A549 (cell line): ENCODE data around the gene ARPC3. TPM values are rescaled to one million over a fixed set of nuclear protein-coding genes. Genes with fewer than 3 reads are reported as not detected.

Experiments used
- ATAC-seq, 2 experiments: fragments of 200-7000 bp in 1 of 2; fragments of >200 bp in 1 of 2; cut with Nextera tagmentation in 1 of 2; cut with Tn5 transposase in 1 of 2; 3 replicates each; pipeline versions ENCODE4 v1.8.0 to v1.9.1; 2018 to 2020; ENCODE audit warnings: mild to moderate bottlenecking in 1 of 2, moderate library complexity in 1 of 2
- CTCF ChIA-PET: fragments of 300-600 bp; sonication (Branson Sonifier 250); formaldehyde crosslinking; extraction: SDS; loops from one replicate; lab custom pipeline; 2021; ENCODE audit warnings: antibody characterized with exemption, inconsistent platforms; lab: Yijun Ruan, JAX
- POLR2A ChIA-PET: fragments of 350-600 bp; formaldehyde crosslinking; extraction: SDS; loops from one replicate; lab custom pipeline; 2021; ENCODE audit warnings: antibody characterized with exemption, inconsistent platforms; lab: Yijun Ruan, JAX
- DNase-seq, 2 experiments: peaks; one replicate each; pipeline versions ENCODE4 v3.0.0 to v3.0.0-alpha.2; 2011 to 2016; ENCODE audit warnings: low read depth in 1 of 2, low spot score in 1 of 2
- FAIRE-seq: peaks from 2 replicates; lab custom pipeline; 2011; peaks lifted over from hg19 to GRCh38; lab: Jason Lieb, UNC
- H3K27ac ChIP-seq, 2 experiments: fragments of >200 bp; sonication (Bioruptor Twin); formaldehyde crosslinking; 3 replicates each; pipeline ENCODE4 v1.5.1; 2016 to 2017
- H3K4me1 ChIP-seq: fragments of >200 bp; sonication (Bioruptor Twin); formaldehyde crosslinking; 3 replicates; pipeline ENCODE4 v1.6.1; 2016
- H3K4me2 ChIP-seq: fragments of >200 bp; sonication (Bioruptor Twin); formaldehyde crosslinking; 3 replicates; pipeline ENCODE4 v1.6.1; 2016
- H3K4me3 ChIP-seq: fragments of >200 bp; sonication (Bioruptor Twin); formaldehyde crosslinking; 3 replicates; pipeline ENCODE4 v1.5.1; 2016
- H3K9me3 ChIP-seq: fragments of >200 bp; sonication (Bioruptor Twin); formaldehyde crosslinking; 3 replicates; pipeline ENCODE4 v1.6.1; 2016
- BCL3 ChIP-seq: fragments of >200 bp; sonication (Bioruptor Twin); formaldehyde crosslinking; IDR thresholded peaks from 3 replicates; pipeline ENCODE4 v1.6.1; 2016
- BHLHE40 ChIP-seq: IDR thresholded peaks from 2 replicates; pipeline ENCODE4 v1.6.1; 2012; ENCODE audit warnings: low read depth, low read length, inconsistent platforms
- CHD2 ChIP-seq: fragments of 150-350 bp; IDR thresholded peaks from 2 replicates; pipeline ENCODE4 v1.6.1; 2014; ENCODE audit warnings: low read length; ENCODE audit not compliant: partially characterized antibody
- EP300 ChIP-seq, 2 experiments: fragments of >200 bp; sonication (Bioruptor Twin); formaldehyde crosslinking; IDR thresholded peaks; 2 replicates in 1 of 2; 3 replicates in 1 of 2; pipeline ENCODE4 v1.6.1; 2016 to 2017
- ESRRA ChIP-seq: fragments of 150-350 bp; IDR thresholded peaks from 2 replicates; pipeline ENCODE4 v1.6.1; 2014; ENCODE audit warnings: mild to moderate bottlenecking, low read length, borderline replicate concordance
- HEYL ChIP-seq: fragments of 250-450 bp; sonication (Bioruptor Pico); IDR thresholded peaks from 2 replicates; pipeline ENCODE4 v1.8.0; 2021; ENCODE audit warnings: mild to moderate bottlenecking, moderate library complexity
- HOXB5 ChIP-seq: fragments of 250-450 bp; sonication (Bioruptor Pico); IDR thresholded peaks from 2 replicates; pipeline ENCODE4 v1.5.0; 2020; ENCODE audit warnings: mild to moderate bottlenecking, moderate library complexity
- JUN ChIP-seq, 2 experiments: fragments of >200 bp; sonication (Bioruptor Twin); formaldehyde crosslinking; IDR thresholded peaks; 2 replicates in 1 of 2; 3 replicates in 1 of 2; pipeline ENCODE4 v1.6.1; 2016 to 2017
- JUNB ChIP-seq: fragments of >200 bp; sonication (Bioruptor Twin); formaldehyde crosslinking; IDR thresholded peaks from 2 replicates; pipeline ENCODE4 v1.6.1; 2016
- KDM5A ChIP-seq: fragments of 200-600 bp; sonication (generic); IDR thresholded peaks from 2 replicates; pipeline ENCODE4 v1.6.1; 2016; ENCODE audit warnings: antibody characterized with exemption, mild to moderate bottlenecking
- MAFK ChIP-seq: fragments of 450-650 bp; IDR thresholded peaks from 2 replicates; pipeline ENCODE4 v1.6.1; 2014; ENCODE audit not compliant: partially characterized antibody
- NPAS2 ChIP-seq: fragments of 250-450 bp; sonication (Bioruptor Pico); IDR thresholded peaks from 2 replicates; pipeline ENCODE4 v1.8.0; 2022; ENCODE audit warnings: mild to moderate bottlenecking, moderate library complexity, borderline replicate concordance
- NR3C1 ChIP-seq: fragments of >200 bp; sonication (Bioruptor Twin); formaldehyde crosslinking; IDR thresholded peaks from 3 replicates; pipeline ENCODE4 v1.6.1; 2017
- RARB ChIP-seq: fragments of 250-450 bp; sonication (Bioruptor Pico); IDR thresholded peaks from 2 replicates; pipeline ENCODE4 v1.8.0; 2021; ENCODE audit warnings: mild to moderate bottlenecking, moderate library complexity
- RNF2 ChIP-seq: fragments of 200-600 bp; sonication (generic); IDR thresholded peaks from 2 replicates; pipeline ENCODE4 v1.6.1; 2016; ENCODE audit warnings: low read depth, mild to moderate bottlenecking, antibody characterized with exemption, moderate library complexity, borderline replicate concordance
- SMC3 ChIP-seq: fragments of >200 bp; sonication (Bioruptor Twin); formaldehyde crosslinking; IDR thresholded peaks from 3 replicates; pipeline ENCODE4 v1.6.1; 2018; ENCODE audit warnings: inconsistent platforms
- TFCP2L1 ChIP-seq: fragments of 250-450 bp; sonication (Bioruptor Pico); IDR thresholded peaks from 2 replicates; pipeline ENCODE4 v1.5.0; 2021; ENCODE audit warnings: mild to moderate bottlenecking
- USF2 ChIP-seq: fragments of 450-650 bp; IDR thresholded peaks from 2 replicates; pipeline ENCODE4 v1.6.1; 2014; ENCODE audit warnings: antibody characterized with exemption
- ZNF302 ChIP-seq: fragments of 250-450 bp; sonication (Bioruptor Pico); IDR thresholded peaks from 2 replicates; pipeline ENCODE4 v1.9.0; 2021; ENCODE audit warnings: inconsistent platforms, mild to moderate bottlenecking, moderate library complexity
- WGBS: methylation state at CpG from one replicate; pipeline ENCODE4 v1.1.6; 2017; ENCODE audit errors: missing lambda C conversion rate; 5-methylcytosine and 5-hydroxymethylcytosine counted together
- polyA plus RNA-seq, 4 experiments: library from polyadenylated mRNA; depleted of rRNA in 3 of 4; stranded (reverse); fragments of >200 nt; fragmentation: RNase III in 1 of 4; extraction: RNeasy Plus Mini Kit Qiagen cat#74134 plus additional on column Dnase treatment in 1 of 4; gene quantifications; 2 replicates in 3 of 4; 3 replicates in 1 of 4; pipeline ENCODE4 v1.2.3, GENCODE V29; 2011 to 2017
- TF ChIP-seq, protein P1 (sequence below): fragments of 250-450 bp; sonication (Bioruptor Pico); IDR thresholded peaks from 2 replicates; pipeline ENCODE4 v1.5.0; 2021; ENCODE audit warnings: mild to moderate bottlenecking, moderate library complexity, borderline replicate concordance

ARPC3 gene
- polyA plus RNA-seq, 2 of the 4 experiments (the other 2 are of a cell fraction): 83.3 to 718 TPM

DNA sequence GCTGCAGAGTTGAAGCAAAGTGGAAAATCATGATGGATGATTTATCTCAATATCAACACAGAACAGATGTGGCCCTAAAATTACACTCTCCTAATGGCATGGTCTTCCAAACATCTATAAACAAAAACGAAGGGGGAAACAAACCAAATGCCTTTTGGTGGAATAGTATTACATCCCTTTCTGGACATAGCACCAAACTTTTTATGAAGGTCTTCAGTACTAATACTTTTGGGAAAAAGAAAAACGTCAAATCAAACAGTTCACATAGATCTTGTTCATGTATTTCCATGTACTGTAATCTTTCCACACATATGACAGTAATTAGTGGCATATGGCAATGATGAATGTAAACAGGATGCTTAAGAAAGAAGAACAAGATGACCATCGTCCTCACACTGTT is 23.7 kb downstream of the ARPC3 start:
- CTCF ChIA-PET: interaction anchor here (0.6 to 2.6 kb wide), 4 partner anchors 10 to 391 kb away, joined by 4 to 5 read pairs (median 4); no protein-coding TSS in a partner anchor

DNA sequence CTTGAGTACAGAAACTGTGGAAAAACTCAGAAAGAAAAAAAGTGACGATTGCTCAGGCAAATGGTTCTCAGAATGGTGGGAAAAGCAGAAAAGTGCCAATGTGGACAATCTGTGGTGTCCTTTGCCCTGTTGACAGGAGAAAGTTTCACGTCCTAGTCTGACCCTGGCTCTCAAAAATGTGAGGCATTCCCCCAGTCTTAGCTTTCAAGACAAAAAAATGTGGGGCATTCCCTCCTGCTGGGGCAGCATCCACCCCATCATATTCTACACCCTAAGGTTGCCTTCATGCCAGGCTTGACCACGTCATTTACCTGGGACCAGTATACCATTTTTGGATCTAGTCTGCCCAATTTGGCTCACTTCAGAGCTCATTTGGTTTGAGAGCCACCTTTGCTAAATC is 25.9 kb downstream of the ARPC3 start:
- Histone ChIP-seq H3K9me3 (no peaks in the 10 kb centered on the region), H3K4me1 (peaks cover 4% of the 10 kb centered on the region; the same call in 2 of the 3 replicates), H3K27ac (peak overlapping the region in 1 of 2 experiments; percentile 17; a peak in 1 of 6 replicates)
- POLR2A ChIA-PET: no interaction called here
- no peak for FAIRE-seq
- DNase-seq: peak in 1 of 2 experiments; percentile 24
- CTCF ChIA-PET: interaction anchor here (0.7 to 2.6 kb wide), 6 partner anchors 11 to 510 kb away, joined by 3 to 5 read pairs (median 4); no protein-coding TSS in a partner anchor
- TF ChIP-seq USF2 (no peak), BCL3 (no peak), RARB (CRISPR knock-in tag) (no peak)
- TF ChIP-seq, all 56 proteins: peak for 0
- no peak overlapping the region for H3K4me3 ChIP-seq
- ATAC-seq: peak in 1 of 2 experiments; percentile 54; a peak in 3 of 6 replicates
- WGBS: 37% methylated on average over 3 of the region's 3 CpGs
- no peak overlapping the region; the same call in 2 of the 3 replicates for H3K4me2 ChIP-seq

More for the DNA sequence above, 23.7 kb downstream of the ARPC3 start:
- 41% methylated on average over 3 of the region's 3 CpGs for whole genome bisulfite sequencing
- FAIRE-seq (no peak), ATAC-seq (no peak), DNase-seq (no peak)
- no peaks in the 10 kb centered on the region for H3K9me3 ChIP-seq
- peaks cover 4% of the 10 kb centered on the region; the same call in 2 of the 3 replicates for H3K4me1 ChIP-seq
- no peak overlapping the region for H3K4me2 ChIP-seq
- H3K4me3 ChIP-seq: no peak overlapping the region
- POLR2A ChIA-PET: no interaction called here
- H3K27ac ChIP-seq: no peak overlapping the region
- TF ChIP-seq JUNB (no peak), TFCP2L1 (CRISPR knock-in tag) (no peak), ZNF302 (no peak), MAFK (no peak), CHD2 (no peak), JUN (IDR thresholded peaks at IDR 0.05) (no peak), EP300 (IDR thresholded peaks at IDR 0.05) (no peak), ESRRA (no peak), BHLHE40 (no peak), RNF2 (no peak), KDM5A (no peak), NPAS2 (CRISPR knock-in tag) (no peak), HEYL (CRISPR knock-in tag) (no peak), USF2 (no peak), SMC3 (no peak), NR3C1 (no peak), HOXB5 (no peak)
- TF ChIP-seq, protein P1, sequence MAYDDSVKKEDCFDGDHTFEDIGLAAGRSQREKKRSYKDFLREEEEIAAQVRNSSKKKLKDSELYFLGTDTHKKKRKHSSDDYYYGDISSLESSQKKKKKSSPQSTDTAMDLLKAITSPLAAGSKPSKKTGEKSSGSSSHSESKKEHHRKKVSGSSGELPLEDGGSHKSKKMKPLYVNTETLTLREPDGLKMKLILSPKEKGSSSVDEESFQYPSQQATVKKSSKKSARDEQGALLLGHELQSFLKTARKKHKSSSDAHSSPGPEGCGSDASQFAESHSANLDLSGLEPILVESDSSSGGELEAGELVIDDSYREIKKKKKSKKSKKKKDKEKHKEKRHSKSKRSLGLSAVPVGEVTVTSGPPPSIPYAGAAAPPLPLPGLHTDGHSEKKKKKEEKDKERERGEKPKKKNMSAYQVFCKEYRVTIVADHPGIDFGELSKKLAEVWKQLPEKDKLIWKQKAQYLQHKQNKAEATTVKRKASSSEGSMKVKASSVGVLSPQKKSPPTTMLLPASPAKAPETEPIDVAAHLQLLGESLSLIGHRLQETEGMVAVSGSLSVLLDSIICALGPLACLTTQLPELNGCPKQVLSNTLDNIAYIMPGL (CRISPR knock-in tag): no peak
- TF ChIP-seq, all 56 proteins: peak for 0
